Measurements from ENCODE around the gene OSBP2. TPM values are rescaled to one million over a fixed set of nuclear protein-coding genes. Genes with fewer than 3 reads are reported as not detected.

OSBP2 gene
- total RNA-seq, 2 donors from 2014 or later = 4.0 to 16.8 TPM

DNA sequence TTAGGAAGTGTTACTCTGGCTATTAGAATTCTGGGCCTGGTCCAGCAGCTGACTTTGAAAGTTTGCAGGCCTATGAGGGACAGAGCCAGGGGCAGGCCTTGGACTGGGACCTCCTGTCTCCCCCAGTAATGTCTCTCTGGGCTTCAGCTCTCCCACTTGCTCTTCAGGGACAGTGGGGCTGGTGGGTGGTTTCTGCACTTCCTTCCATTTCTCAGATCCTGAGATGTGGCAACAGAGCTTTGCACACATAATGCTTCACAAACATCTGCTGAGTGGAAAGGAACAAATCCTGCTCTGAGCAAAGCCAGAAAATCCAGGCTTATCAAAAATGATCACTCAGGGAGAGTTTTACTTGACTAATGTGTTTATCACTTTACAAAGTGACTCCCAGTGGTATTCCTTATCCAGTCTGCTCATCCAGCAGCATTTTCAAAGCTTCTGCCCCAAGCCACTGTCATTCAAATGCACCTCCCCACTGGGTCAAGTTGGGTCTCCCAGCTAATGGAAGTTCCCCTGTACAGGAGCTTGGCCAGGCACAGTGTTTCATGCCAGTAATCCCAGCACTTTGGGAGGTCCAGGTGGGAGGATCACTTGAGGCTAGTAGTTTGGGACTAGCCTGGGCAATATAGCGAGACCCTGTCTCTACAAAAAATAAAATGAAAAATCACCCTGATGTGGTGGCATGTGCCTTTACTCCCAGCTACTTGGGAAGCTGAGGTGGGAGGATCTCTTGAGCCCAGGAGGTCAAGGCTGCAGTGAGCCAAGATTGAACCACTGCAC is 13.5 kb upstream of the OSBP2 start:
- Histone ChIP-seq H3K4me3 (no peak overlapping the region), H3K27ac (no peak overlapping the region), H3K9me3 (no peaks in the 10 kb centered on the region), H3K4me1 (no peaks in the 10 kb centered on the region), H3K36me3 (no peaks in the 10 kb centered on the region), H3K27me3 (no peaks in the 10 kb centered on the region)
- TF ChIP-seq, protein P1, sequence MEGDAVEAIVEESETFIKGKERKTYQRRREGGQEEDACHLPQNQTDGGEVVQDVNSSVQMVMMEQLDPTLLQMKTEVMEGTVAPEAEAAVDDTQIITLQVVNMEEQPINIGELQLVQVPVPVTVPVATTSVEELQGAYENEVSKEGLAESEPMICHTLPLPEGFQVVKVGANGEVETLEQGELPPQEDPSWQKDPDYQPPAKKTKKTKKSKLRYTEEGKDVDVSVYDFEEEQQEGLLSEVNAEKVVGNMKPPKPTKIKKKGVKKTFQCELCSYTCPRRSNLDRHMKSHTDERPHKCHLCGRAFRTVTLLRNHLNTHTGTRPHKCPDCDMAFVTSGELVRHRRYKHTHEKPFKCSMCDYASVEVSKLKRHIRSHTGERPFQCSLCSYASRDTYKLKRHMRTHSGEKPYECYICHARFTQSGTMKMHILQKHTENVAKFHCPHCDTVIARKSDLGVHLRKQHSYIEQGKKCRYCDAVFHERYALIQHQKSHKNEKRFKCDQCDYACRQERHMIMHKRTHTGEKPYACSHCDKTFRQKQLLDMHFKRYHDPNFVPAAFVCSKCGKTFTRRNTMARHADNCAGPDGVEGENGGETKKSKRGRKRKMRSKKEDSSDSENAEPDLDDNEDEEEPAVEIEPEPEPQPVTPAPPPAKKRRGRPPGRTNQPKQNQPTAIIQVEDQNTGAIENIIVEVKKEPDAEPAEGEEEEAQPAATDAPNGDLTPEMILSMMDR (IDR thresholded peaks at IDR 0.05) = no peak
- no peak for DNase-seq (ENCODE audit: low spot score)

DNA sequence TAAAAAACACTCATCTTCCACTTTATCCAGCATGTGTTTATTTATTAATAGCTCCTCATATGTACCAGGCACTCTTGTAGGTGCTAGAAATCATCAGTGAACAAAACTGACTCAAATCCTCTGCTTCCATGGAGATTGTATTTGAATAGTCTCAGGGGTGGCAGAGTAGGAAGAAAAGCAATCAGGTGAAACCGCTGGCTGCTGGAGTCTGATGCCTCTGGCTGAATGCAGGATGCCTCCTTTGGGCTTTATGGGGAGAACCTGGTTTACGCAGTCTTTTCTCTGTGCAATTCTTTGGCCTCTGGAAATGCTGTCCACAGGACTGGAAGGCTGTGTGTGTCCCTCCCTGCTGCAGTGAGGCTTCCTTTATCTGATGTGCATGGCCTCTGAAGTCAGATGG is 12.8 kb upstream of the OSBP2 start:
- Histone ChIP-seq H3K4me3 (no peak overlapping the region), H3K36me3 (no peaks in the 10 kb centered on the region), H3K9me3 (no peaks in the 10 kb centered on the region), H3K4me1 (no peaks in the 10 kb centered on the region), H3K27me3 (no peaks in the 10 kb centered on the region), H3K27ac (no peak overlapping the region)
- no peak for DNase-seq (ENCODE audit: low spot score)
- TF ChIP-seq, protein P1 (IDR thresholded peaks at IDR 0.05) = no peak

DNA sequence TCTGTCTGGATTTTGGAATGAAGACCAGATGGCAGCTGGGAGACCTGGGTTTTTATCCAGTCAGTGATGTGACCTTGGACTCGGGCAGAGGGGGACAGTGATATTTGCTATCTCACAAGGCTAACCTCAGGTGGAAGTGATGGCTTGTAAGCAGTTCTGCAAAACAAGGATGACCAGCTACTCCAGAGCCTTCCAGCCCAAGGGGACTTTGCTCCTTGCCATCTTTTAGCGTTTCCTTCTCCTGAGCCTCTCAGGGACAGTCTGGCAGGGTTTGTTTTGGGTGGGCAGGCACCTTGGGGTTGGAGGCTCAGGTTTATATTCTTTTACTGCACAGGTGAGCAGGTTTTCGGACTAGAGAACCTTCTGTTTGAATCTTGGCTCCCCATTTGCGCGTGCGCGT is 9.5 kb upstream of the OSBP2 start:
- no peak overlapping the region for H3K27ac ChIP-seq
- no peaks in the 10 kb centered on the region for H3K4me1 ChIP-seq
- no peaks in the 10 kb centered on the region for H3K27me3 ChIP-seq
- no peak for DNase-seq (ENCODE audit: low spot score)
- H3K36me3 ChIP-seq = no peaks in the 10 kb centered on the region
- TF ChIP-seq, protein P1 (IDR thresholded peaks at IDR 0.05) = no peak
- no peak overlapping the region for H3K4me3 ChIP-seq
- no peaks in the 10 kb centered on the region for H3K9me3 ChIP-seq

DNA sequence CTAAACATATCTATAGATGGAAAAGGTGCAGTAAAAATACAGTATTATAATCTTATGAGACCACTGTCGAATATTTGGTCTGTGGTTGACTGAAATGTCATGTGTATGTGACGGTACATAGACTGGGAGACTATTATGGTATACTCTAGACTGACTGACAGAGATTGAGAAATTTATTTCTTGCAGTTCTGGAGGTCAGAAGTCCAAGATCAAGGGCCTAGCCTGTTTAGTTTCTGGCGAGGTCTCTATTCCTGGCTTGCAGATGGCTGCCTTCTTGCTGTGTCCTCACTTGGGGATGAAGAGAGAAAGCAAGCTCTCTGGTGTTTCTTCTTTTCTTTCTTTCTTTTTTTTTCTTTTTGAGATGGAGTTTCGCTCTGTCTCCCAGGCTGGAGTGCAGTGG is 7.3 kb upstream of the OSBP2 start:
- H3K27me3 ChIP-seq = no peaks in the 10 kb centered on the region
- TF ChIP-seq, protein P1 (IDR thresholded peaks at IDR 0.05) = no peak
- H3K4me3 ChIP-seq = no peak overlapping the region
- no peaks in the 10 kb centered on the region for H3K4me1 ChIP-seq
- DNase-seq (ENCODE audit: low spot score) = no peak
- no peaks in the 10 kb centered on the region for H3K36me3 ChIP-seq
- no peak overlapping the region for H3K27ac ChIP-seq
- no peaks in the 10 kb centered on the region for H3K9me3 ChIP-seq

DNA sequence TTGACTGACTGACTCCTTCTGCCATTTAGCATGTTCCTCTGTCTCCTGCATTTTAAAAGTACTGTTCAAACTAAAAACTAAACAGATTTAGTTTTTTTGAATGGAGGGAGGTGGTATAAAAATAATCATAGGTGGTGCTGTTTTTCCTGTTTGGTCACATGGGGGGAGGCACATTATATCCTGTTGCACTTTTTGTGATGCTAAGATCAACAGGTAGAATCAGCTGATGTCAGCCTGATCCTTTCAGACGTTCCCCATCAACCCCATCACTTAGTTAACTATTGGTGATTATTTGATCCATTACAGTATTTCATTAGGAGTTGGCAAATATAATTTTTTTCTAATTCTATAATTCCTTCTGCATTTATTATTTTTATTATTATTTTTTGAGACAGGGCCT is 5.1 kb upstream of the OSBP2 start:
- Histone ChIP-seq H3K27ac (no peak overlapping the region), H3K4me3 (no peak overlapping the region), H3K9me3 (no peaks in the 10 kb centered on the region), H3K4me1 (peaks cover 0 to 6% of the 10 kb centered on the region in 2 donors), H3K36me3 (no peaks in the 10 kb centered on the region), H3K27me3 (no peaks in the 10 kb centered on the region)
- no peak for DNase-seq (ENCODE audit: low spot score)
- TF ChIP-seq, protein P1 (IDR thresholded peaks at IDR 0.05) = no peak

DNA sequence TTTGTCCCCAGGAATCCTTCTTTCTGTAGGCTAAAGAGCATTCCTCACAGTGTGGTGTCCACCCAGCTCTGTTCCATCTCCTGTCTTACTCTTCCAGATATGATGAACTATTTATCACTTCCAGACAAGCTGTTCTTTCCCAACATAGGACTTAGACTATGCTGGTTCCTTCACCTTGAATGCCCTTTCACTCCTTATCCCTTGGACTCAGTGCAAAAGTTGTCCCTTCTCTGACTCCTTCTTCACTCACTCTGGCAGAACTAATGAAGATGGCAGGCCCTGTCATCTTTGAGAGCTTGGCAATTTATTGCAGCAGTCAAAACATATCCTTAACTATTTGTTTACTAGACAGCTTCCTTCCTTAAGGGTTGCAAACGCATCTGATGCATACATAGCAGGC is 3.5 kb upstream of the OSBP2 start:
- Histone ChIP-seq H3K27ac (no peak overlapping the region), H3K27me3 (no peaks in the 10 kb centered on the region), H3K9me3 (no peaks in the 10 kb centered on the region), H3K36me3 (no peaks in the 10 kb centered on the region), H3K4me3 (no peak overlapping the region), H3K4me1 (peaks cover 0 to 15% of the 10 kb centered on the region in 2 donors)
- TF ChIP-seq, protein P1 (IDR thresholded peaks at IDR 0.05) = no peak
- no peak for DNase-seq (ENCODE audit: low spot score)

Data from right atrium auricular region (tissue), 2 donors.